Measurements from ENCODE around the gene NRP2.

DNA sequence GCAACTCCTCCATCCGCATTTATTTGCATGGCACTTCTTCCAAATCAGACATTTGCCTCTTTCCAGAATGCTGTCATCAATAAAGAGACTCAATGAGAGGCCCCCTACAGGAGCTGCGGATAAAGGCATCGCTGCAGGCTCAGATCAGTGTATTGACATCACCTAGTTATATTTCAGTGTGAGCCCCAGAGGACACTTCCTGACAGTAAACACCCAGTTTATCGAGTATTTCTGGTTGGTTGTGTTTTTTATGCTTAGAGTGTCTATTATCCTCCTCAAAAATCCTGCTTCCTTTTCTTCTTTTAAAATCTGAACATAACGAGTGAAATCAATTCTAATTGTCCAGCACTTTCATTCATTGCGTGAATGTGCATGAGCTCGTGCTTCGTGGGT lies 38.8 kb downstream of the NRP2 start:
- TF ChIP-seq ZNF274 (IDR thresholded peaks at IDR 0.05; ENCODE audit: low read depth, low read length) (no peak), YY1 (IDR thresholded peaks at IDR 0.05; ENCODE audit: insufficient read depth, insufficient read length) (no peak)

Data from NT2/D1 (cell line).